ENCODE data around the gene OTOP3.

OTOP3 gene

DNA sequence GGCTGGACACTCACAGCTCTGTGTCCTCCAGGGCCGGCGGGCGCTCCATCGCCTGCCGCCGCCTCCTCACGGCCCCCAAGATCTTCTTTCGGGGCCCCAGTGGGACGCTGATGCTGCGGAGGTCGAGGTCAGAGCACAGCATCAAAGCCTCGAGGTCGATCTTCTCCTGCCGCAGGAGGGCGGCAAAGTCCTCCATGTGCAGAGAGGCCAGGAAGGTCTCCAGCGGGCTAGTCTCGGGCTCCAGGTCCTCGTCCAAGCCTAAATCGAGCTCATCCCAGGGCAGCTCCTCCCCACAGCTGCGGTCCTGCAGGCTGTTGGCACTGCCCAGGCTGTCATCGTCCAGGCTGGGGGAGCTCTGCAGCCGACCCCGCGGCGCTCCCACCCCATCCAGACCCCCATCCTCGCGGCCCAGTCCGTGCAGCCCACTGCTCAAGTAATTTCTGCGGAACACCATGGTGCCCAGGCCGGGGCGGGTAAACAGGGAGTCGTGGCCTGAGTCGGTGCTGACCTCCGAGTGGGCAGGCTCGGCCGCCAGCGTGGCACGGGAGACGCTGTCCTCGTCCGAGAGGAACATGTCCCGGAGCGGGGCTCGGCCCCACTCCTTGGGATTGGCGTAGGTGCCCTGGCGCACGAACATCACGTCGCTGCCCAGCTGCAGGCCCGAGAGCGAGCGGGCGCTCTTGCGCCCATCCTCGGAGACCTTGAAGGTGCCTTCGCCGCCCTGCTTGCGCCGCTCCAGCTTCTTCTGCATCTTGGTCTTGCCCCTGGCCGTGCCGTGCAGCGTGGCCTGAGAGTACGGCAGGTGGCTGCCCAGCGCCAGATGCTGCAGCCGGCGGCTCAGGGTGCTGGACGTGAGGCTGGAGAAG, 16.0 kb upstream of the OTOP3 start:
- peaks cover 34% of the 10 kb centered on the region for H3K27me3 ChIP-seq (ENCODE audit: control insufficient read depth, insufficient read depth, low read length)
- H3K27ac ChIP-seq (ENCODE audit: low read length), result no peak overlapping the region
- peaks cover 7% of the 10 kb centered on the region for H3K4me1 ChIP-seq (ENCODE audit: control insufficient read depth, low read depth, low read length)
- H3K9ac ChIP-seq (ENCODE audit: low read length), result no peak overlapping the region
- no peaks in the 10 kb centered on the region for H3K9me3 ChIP-seq (ENCODE audit: control insufficient read depth, low read depth, low read length)
- no peaks in the 10 kb centered on the region for H3K36me3 ChIP-seq (ENCODE audit: control insufficient read depth, low read depth, low read length)
- H3K4me3 ChIP-seq (ENCODE audit: low read length), result no peak overlapping the region

DNA sequence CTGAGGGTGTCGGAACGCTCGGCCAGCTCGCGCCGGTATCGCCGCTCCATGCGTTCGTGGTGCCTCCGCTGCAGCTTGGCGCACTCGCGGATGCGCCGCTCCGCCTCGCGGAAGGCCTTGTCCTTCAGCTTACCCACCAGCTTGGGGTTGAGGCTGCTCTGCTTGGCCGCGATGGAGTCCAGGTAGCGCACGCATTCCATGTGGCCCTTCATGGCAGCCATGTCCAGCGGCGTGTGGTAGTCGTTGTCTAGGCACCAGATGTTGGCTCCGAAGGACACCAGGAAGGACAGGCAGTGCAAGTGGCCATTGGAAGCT, 15.4 kb upstream of the OTOP3 start:
- Histone ChIP-seq H3K36me3 (ENCODE audit: control insufficient read depth, low read depth, low read length) (no peaks in the 10 kb centered on the region), H3K9ac (ENCODE audit: low read length) (no peak overlapping the region), H3K4me3 (ENCODE audit: low read length) (no peak overlapping the region), H3K27me3 (ENCODE audit: control insufficient read depth, insufficient read depth, low read length) (peaks cover 40% of the 10 kb centered on the region), H3K4me1 (ENCODE audit: control insufficient read depth, low read depth, low read length) (peaks cover 7% of the 10 kb centered on the region), H3K9me3 (ENCODE audit: control insufficient read depth, low read depth, low read length) (no peaks in the 10 kb centered on the region), H3K27ac (ENCODE audit: low read length) (no peak overlapping the region)

DNA sequence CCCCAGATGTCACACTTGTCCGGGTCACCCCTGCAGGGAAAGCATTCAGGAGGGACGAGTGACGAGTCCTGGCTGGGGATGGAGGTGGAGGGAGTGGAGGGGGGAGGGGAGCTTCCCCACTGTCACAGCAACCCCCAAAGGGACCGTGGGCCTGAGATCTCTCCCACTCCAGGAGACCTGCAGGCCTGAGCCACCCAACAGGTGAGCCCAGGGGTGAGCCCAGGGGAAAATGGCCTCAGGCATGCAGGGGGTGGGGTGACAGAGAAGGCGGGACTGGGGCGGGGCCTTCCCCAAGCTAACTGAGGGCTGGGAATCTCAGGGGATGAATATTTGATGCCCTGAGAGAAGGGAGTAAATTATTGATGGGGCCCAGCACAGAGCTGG, 15.1 kb upstream of the OTOP3 start:
- H3K9ac ChIP-seq (ENCODE audit: low read length), result no peak overlapping the region
- no peaks in the 10 kb centered on the region for H3K9me3 ChIP-seq (ENCODE audit: control insufficient read depth, low read depth, low read length)
- no peak overlapping the region for H3K27ac ChIP-seq (ENCODE audit: low read length)
- peaks cover 44% of the 10 kb centered on the region for H3K27me3 ChIP-seq (ENCODE audit: control insufficient read depth, insufficient read depth, low read length)
- peaks cover 7% of the 10 kb centered on the region for H3K4me1 ChIP-seq (ENCODE audit: control insufficient read depth, low read depth, low read length)
- no peak overlapping the region for H3K4me3 ChIP-seq (ENCODE audit: low read length)
- H3K36me3 ChIP-seq (ENCODE audit: control insufficient read depth, low read depth, low read length), result no peaks in the 10 kb centered on the region

DNA sequence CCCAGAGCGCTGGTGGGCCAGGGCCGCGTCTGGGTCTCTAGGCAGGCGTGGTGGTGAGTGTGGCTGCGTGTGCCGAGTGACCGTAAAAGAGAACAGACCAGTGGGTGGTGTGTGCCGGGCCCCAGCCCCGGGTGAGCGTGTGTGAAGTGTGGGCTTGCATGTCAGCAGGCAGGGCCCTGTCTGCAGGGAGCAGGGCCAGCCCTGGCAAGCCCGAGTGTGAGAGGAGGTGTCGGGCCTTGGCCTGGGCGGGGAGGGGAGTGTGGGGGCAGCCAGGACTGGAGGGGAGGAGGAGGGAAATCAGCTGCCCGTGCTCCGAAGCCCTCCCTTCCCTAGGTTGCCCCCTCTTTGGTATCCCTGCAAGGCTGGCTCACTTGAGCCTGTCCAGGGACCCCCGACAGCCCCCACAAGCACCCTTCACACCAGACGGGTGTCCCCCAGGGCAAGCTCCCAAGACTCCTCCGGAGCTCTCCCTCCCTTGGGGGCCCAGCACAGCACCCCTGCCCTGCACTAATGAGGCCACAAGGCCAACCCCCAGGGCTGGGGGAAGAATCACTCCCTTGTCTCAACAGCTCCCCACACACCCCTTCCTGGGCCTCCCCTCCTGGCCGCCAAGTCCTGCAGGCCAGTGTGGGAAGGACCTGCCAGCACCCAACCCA, 14.5 kb upstream of the OTOP3 start:
- H3K4me3 ChIP-seq (ENCODE audit: low read length), result no peak overlapping the region
- H3K9me3 ChIP-seq (ENCODE audit: control insufficient read depth, low read depth, low read length), result no peaks in the 10 kb centered on the region
- no peak overlapping the region for H3K9ac ChIP-seq (ENCODE audit: low read length)
- peaks cover 7% of the 10 kb centered on the region for H3K4me1 ChIP-seq (ENCODE audit: control insufficient read depth, low read depth, low read length)
- H3K36me3 ChIP-seq (ENCODE audit: control insufficient read depth, low read depth, low read length), result no peaks in the 10 kb centered on the region
- no peak overlapping the region for H3K27ac ChIP-seq (ENCODE audit: low read length)
- H3K27me3 ChIP-seq (ENCODE audit: control insufficient read depth, insufficient read depth, low read length), result peaks cover 49% of the 10 kb centered on the region

DNA sequence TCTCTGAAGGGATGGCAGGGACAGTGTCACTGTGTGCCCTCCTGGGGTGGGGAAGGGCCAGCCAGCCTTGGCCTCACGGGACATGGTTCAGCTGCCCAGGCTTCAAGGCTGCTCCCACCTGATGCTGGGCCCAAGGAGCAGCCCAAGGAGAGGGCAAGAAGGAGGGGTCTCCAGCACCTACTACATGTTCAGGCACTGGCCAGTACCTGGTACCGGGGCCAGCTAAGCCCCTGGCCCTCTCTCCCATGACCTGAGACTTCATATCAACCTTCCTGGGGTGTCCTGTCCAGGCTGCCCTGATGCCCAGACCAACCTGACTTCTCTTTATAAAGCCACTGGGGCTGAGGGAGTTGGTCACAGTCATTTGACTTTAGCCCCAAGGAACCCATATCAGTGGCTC, 13.9 kb upstream of the OTOP3 start:
- peaks cover 55% of the 10 kb centered on the region for H3K27me3 ChIP-seq (ENCODE audit: control insufficient read depth, insufficient read depth, low read length)

DNA sequence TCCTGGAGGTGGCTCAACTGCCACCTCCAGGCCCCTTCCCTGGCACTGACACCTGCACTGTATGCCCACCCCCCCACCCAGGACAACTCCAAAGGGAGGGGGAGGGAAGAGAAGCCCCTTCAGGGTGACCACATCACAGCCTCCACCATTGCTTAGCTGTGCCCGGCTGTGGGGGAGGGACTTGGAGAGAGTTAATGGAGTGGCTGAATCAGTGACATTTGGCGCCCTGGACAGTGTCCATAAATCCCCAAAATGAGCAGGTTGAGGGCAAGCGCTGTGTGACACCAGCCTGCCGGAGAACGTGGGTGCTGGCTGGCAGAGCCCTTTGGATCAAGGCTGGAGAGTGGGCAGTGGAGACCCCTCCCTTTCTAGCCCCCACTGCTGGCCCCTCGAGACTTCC, 13.5 kb upstream of the OTOP3 start:
- Histone ChIP-seq H3K4me3 (ENCODE audit: low read length) (no peak overlapping the region), H3K27me3 (ENCODE audit: control insufficient read depth, insufficient read depth, low read length) (peaks cover 59% of the 10 kb centered on the region), H3K27ac (ENCODE audit: low read length) (no peak overlapping the region), H3K9me3 (ENCODE audit: control insufficient read depth, low read depth, low read length) (no peaks in the 10 kb centered on the region), H3K36me3 (ENCODE audit: control insufficient read depth, low read depth, low read length) (no peaks in the 10 kb centered on the region), H3K9ac (ENCODE audit: low read length) (no peak overlapping the region), H3K4me1 (ENCODE audit: control insufficient read depth, low read depth, low read length) (peaks cover 7% of the 10 kb centered on the region)

More for the DNA sequence above, 13.9 kb upstream of the OTOP3 start:
- Histone ChIP-seq H3K27ac (ENCODE audit: low read length) (no peak overlapping the region), H3K4me1 (ENCODE audit: control insufficient read depth, low read depth, low read length) (peaks cover 7% of the 10 kb centered on the region), H3K4me3 (ENCODE audit: low read length) (no peak overlapping the region), H3K9me3 (ENCODE audit: control insufficient read depth, low read depth, low read length) (no peaks in the 10 kb centered on the region), H3K9ac (ENCODE audit: low read length) (no peak overlapping the region), H3K36me3 (ENCODE audit: control insufficient read depth, low read depth, low read length) (no peaks in the 10 kb centered on the region)

DNA sequence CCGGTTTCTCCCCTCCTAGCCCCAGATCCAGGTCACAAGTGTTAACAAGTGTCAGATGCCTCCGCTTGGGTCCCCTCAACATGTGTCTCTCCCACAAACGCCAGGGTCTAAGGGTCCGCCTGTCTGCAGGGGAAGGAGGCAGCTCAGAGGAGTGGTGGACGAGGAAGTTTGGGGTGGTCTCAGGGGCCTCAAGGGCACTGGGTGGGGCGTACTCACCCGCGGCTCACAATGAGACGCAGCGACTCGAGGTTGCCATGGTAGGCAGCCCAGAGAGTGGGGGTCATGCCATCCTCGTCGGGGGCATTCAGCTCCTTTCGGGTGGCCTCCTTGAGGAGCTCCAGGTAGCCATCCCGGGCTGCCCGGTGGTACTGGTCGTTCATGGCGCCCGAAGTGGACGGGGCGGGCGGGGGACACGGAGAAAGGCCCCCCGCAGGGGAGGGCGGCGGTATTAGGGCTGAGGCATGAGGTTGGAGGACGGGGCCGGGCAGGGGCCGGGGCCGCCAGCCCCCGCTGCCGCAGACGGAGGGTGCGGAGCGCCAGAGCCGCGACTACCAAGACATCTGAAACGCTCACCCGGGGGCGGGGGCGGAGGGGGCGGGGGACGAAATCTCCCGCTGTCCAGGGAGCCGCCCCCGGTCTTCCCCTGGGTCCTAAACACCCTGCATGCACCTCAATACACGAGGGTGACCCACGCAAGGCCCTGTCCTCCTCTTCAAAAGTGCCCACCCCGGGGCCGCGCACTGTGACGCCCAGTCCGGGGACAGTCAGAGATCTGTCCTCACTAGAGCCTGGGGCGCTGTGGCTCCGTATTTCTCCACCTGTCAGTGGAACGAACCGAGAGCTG, 12.8 kb upstream of the OTOP3 start, which contains the start of gene USH1G:
Gene USH1G, minus strand, starts transcription at position 562 of the 844 bp plus-strand sequence. Its CDS starts 182 bp downstream, at position 380.
- Histone ChIP-seq H3K9me3 (ENCODE audit: control insufficient read depth, low read depth, low read length) (no peaks in the 10 kb centered on the region), H3K9ac (ENCODE audit: low read length) (no peak within 1 kb of the TSS), H3K36me3 (ENCODE audit: control insufficient read depth, low read depth, low read length) (no peaks in the 10 kb centered on the region), H3K4me3 (ENCODE audit: low read length) (peak within 1 kb of the TSS; percentile 52), H3K4me1 (ENCODE audit: control insufficient read depth, low read depth, low read length) (peaks cover 7% of the 10 kb centered on the region), H3K27ac (ENCODE audit: low read length) (no peak within 1 kb of the TSS), H3K27me3 (ENCODE audit: control insufficient read depth, insufficient read depth, low read length) (peaks cover 66% of the 10 kb centered on the region)

DNA sequence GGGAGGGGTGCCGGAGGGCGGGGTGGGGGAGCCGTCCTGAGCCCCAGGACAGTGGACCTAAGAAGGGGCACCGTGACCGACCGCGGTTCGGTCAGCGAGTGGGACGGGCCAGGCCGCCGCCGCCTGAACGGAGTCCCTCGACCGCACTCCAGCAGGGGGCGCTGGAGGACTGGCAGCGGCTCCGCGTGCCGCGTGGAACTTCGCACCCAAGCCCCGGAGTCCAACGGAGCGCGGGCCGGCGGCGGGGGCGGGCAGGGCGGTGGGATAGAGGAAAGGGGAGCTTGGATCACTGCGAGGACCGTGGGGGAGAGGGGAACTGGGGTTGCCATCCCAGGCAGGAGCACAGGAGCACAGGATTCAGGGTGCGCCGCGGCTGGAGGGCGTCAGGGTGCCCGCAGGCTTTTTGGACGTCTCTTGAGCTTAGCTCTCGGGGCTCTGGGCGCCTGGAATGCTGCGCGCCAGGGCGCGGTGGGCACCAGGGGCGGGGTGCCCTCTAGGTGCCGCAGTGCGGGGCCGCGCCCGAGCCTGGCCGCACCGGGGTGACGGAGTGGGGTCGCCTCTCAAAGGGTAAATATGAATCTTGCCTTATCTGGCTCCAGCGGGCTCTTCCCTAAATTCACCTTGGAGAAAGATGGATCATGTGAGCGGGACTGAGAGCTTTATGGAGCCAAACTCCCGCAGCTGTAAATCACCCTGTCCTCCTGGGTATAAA, 12.0 kb upstream of the OTOP3 start:
- Histone ChIP-seq H3K27me3 (ENCODE audit: control insufficient read depth, insufficient read depth, low read length) (peaks cover 74% of the 10 kb centered on the region), H3K27ac (ENCODE audit: low read length) (no peak overlapping the region), H3K36me3 (ENCODE audit: control insufficient read depth, low read depth, low read length) (no peaks in the 10 kb centered on the region), H3K4me3 (ENCODE audit: low read length) (peak overlapping the region; percentile 52), H3K9me3 (ENCODE audit: control insufficient read depth, low read depth, low read length) (no peaks in the 10 kb centered on the region), H3K9ac (ENCODE audit: low read length) (no peak overlapping the region), H3K4me1 (ENCODE audit: control insufficient read depth, low read depth, low read length) (peaks cover 7% of the 10 kb centered on the region)

DNA sequence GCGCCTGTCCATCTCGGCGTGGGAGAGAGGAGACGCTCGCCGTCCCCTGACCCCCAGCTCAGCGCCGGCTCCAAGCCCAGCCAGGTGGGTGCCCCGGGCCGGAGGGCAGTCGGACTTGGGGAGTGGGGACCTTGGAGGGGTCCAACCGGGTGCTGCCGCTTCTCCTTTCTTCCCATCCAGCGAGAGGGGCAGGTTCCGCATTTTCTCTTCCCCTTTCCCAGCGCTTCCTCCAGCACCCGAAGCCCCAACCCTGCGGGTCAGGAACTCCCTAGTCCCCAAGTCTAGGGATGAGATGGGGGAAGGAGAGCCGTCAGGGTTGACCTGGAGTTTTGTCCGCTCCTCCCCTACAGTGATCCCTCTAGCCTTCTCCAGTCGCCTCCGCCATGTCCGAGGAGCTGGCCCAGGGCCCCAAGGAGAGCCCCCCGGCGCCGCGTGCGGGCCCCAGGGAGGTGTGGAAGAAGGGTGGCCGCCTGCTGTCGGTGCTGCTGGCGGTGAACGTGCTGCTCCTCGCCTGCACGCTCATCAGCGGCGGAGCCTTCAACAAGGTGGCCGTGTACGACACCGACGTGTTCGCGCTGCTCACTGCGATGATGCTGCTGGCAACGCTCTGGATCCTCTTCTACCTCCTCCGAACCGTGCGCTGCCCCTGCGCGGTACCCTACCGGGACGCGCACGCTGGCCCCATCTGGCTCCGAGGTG, 11.3 kb upstream of the OTOP3 start, which contains the start of gene OTOP2:
Gene OTOP2, plus strand, starts transcription at position 24 of the 699 bp plus-strand sequence. Its CDS starts 360 bp downstream, at position 384.
- Histone ChIP-seq H3K4me1 (ENCODE audit: control insufficient read depth, low read depth, low read length) (peaks cover 7% of the 10 kb centered on the region), H3K9me3 (ENCODE audit: control insufficient read depth, low read depth, low read length) (no peaks in the 10 kb centered on the region), H3K9ac (ENCODE audit: low read length) (no peak within 1 kb of the TSS), H3K4me3 (ENCODE audit: low read length) (peak within 1 kb of the TSS; percentile 52), H3K36me3 (ENCODE audit: control insufficient read depth, low read depth, low read length) (no peaks in the 10 kb centered on the region), H3K27ac (ENCODE audit: low read length) (no peak within 1 kb of the TSS), H3K27me3 (ENCODE audit: control insufficient read depth, insufficient read depth, low read length) (peaks cover 79% of the 10 kb centered on the region)

DNA sequence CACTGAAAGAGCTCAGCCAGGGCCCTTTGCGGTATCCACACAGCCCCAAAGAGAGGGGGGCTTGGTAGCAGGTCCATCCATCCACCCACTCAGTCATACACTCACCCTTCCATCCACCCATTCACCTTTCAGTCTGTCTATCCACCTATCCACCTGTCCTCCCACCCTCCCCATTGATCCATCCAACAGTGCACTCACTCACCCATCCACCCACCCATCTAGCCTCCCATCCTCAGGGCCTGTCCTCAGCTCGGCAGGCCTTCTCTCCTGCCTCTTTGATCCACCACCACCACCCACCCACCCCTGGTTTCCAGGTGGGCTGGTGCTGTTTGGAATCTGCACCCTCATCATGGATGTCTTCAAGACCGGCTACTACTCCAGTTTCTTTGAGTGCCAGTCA, 10.5 kb upstream of the OTOP3 start:
- Histone ChIP-seq H3K27me3 (ENCODE audit: control insufficient read depth, insufficient read depth, low read length) (peaks cover 79% of the 10 kb centered on the region), H3K4me3 (ENCODE audit: low read length) (no peak overlapping the region), H3K9ac (ENCODE audit: low read length) (no peak overlapping the region), H3K27ac (ENCODE audit: low read length) (no peak overlapping the region), H3K4me1 (ENCODE audit: control insufficient read depth, low read depth, low read length) (peaks cover 7% of the 10 kb centered on the region), H3K36me3 (ENCODE audit: control insufficient read depth, low read depth, low read length) (no peaks in the 10 kb centered on the region), H3K9me3 (ENCODE audit: control insufficient read depth, low read depth, low read length) (no peaks in the 10 kb centered on the region)

Measured in iPS-18a (cell line).